ENCODE results near the gene RAB5A.

DNA sequence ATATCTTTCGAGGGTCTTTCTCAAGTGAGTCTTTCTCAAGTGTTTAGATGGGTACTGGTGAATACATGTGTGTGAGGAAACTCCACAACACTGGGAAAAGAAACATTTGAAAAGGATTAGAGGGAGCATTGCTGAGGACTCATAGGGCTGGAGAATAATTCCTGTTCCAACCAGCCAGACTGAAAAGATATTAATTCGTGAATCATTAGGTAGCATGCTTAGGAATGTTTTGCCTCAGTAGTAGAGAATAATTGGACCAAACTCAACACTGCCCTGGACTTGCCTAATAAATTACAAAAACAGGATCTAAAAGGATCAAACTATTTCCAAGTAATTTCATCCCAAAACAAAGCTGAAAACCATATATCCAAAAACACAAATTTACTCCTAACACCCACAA lies 47.9 kb downstream of the RAB5A start:
- no peak for TF ChIP-seq REST (IDR thresholded peaks at IDR 0.05; ENCODE audit: unreplicated experiment)
- no peak for TF ChIP-seq EZH2 (IDR thresholded peaks at IDR 0.05; ENCODE audit: low read depth, unreplicated experiment)
- TF ChIP-seq ZNF331 (CRISPR knock-in tag; IDR thresholded peaks at IDR 0.05; ENCODE audit: low read depth), result no peak
- TF ChIP-seq, protein P1, sequence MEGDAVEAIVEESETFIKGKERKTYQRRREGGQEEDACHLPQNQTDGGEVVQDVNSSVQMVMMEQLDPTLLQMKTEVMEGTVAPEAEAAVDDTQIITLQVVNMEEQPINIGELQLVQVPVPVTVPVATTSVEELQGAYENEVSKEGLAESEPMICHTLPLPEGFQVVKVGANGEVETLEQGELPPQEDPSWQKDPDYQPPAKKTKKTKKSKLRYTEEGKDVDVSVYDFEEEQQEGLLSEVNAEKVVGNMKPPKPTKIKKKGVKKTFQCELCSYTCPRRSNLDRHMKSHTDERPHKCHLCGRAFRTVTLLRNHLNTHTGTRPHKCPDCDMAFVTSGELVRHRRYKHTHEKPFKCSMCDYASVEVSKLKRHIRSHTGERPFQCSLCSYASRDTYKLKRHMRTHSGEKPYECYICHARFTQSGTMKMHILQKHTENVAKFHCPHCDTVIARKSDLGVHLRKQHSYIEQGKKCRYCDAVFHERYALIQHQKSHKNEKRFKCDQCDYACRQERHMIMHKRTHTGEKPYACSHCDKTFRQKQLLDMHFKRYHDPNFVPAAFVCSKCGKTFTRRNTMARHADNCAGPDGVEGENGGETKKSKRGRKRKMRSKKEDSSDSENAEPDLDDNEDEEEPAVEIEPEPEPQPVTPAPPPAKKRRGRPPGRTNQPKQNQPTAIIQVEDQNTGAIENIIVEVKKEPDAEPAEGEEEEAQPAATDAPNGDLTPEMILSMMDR (conservative IDR thresholded peaks at IDR 0.05; ENCODE audit: low read depth in 2 of 2), result no peak
- TF ChIP-seq EZH2phosphoT487 (IDR thresholded peaks at IDR 0.05; ENCODE audit: unreplicated experiment), result no peak
- no peak for TF ChIP-seq POLR2AphosphoS5 (IDR thresholded peaks at IDR 0.05; ENCODE audit: low read depth)
- TF ChIP-seq STAT1 (IDR thresholded peaks at IDR 0.05; ENCODE audit: unreplicated experiment), result no peak
- TF ChIP-seq JUNB (IDR thresholded peaks at IDR 0.05; ENCODE audit: unreplicated experiment), result no peak

All from GM23338 (cell line).